ENCODE data around the gene CD19.
A peak's percentile ranks its signal among the peaks of the same experiment; 100 is the strongest.
"Not testable (repeated sequence)": the region's sequence is repeated elsewhere in the genome, so short reads cannot be mapped to it uniquely, and the experiment has no call there.

Gene CD19

DNA sequence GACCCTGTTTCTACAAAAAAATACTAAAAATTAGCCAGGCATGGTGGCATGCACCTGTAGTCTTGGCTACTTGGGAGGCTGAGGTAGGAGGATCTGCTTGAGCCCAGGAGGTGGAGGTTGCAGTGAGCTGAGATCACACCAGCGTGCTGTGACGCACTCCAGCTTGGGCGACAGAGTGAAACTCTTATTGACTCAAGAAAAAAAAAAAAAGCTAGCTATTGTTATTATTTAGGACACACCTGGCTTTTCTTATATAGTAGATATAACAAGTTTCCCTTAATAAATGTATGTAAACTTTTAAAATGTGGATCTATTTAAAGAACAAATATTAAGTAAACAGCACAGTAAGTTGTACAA lies 8.6 kb upstream of the CD19 start:
- H3K4me3 ChIP-seq (ENCODE audit: low read depth, low read length), result no peak overlapping the region
- no peak for DNase-seq (ENCODE audit: low read depth)
- TF ChIP-seq, protein P1, sequence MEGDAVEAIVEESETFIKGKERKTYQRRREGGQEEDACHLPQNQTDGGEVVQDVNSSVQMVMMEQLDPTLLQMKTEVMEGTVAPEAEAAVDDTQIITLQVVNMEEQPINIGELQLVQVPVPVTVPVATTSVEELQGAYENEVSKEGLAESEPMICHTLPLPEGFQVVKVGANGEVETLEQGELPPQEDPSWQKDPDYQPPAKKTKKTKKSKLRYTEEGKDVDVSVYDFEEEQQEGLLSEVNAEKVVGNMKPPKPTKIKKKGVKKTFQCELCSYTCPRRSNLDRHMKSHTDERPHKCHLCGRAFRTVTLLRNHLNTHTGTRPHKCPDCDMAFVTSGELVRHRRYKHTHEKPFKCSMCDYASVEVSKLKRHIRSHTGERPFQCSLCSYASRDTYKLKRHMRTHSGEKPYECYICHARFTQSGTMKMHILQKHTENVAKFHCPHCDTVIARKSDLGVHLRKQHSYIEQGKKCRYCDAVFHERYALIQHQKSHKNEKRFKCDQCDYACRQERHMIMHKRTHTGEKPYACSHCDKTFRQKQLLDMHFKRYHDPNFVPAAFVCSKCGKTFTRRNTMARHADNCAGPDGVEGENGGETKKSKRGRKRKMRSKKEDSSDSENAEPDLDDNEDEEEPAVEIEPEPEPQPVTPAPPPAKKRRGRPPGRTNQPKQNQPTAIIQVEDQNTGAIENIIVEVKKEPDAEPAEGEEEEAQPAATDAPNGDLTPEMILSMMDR (conservative IDR thresholded peaks at IDR 0.05; ENCODE audit: low read depth, low read length), result no peak

DNA sequence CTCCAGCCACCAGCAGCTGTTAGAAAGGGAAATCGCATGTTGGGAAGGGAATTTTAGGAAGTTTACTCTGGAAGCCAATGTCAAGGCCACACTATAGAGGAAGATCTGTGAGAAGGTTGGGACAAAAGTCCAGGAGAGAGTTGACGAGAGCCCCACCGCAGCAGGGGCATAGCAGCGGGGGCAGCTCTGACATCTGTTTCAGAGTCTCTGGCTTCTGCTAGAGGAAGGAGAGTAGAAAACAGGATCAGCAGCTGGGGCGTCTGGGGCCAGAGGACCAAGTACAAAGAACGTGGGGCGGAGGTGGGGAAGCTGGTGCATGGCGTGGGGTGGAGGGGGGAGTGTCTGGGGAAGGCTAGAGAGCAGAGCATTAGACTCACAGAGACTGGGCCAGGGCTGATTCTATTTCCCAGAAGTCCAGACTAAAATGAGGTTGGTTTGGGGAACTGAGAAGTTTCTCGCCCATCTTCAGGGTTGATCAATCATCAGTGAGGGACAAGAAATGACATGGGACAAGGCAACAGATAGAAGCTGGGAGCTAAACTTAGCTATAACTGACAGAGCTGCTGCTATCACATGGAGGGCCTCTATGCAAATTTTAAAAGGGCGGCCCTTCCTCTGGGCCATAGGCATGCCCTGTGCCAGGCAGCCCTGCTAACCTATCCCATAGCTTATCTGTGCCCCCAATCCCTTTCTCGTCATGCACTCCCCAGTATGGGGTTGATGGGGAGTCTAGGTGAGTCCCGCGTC lies 7.9 kb upstream of the CD19 start:
- TF ChIP-seq, protein P1 (conservative IDR thresholded peaks at IDR 0.05; ENCODE audit: low read depth, low read length), result no peak
- DNase-seq (ENCODE audit: low read depth), result no peak
- H3K4me3 ChIP-seq (ENCODE audit: low read depth, low read length), result peak overlapping the region; percentile 89

DNA sequence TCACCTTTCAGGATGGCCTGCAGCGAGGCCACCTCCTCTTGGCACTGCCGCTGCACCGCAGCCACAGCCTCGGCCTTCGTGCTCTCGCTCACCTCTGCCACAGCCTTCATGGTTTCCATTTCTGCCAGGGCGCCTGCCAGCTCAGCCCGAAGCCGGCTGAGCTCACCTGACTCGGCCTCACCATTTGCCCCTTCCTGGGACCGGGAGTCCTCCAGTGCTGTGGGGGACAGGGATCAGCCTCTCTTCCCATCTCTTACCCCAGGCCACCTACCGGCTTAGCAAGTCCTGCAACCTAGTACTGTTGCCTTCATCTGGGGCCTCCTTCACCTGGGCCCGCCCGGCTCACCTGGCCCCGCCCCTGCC lies 7.4 kb upstream of the CD19 start:
- TF ChIP-seq, protein P1 (conservative IDR thresholded peaks at IDR 0.05; ENCODE audit: low read depth, low read length), result no peak
- DNase-seq (ENCODE audit: low read depth), result no peak
- peak overlapping the region; percentile 89 for H3K4me3 ChIP-seq (ENCODE audit: low read depth, low read length)

DNA sequence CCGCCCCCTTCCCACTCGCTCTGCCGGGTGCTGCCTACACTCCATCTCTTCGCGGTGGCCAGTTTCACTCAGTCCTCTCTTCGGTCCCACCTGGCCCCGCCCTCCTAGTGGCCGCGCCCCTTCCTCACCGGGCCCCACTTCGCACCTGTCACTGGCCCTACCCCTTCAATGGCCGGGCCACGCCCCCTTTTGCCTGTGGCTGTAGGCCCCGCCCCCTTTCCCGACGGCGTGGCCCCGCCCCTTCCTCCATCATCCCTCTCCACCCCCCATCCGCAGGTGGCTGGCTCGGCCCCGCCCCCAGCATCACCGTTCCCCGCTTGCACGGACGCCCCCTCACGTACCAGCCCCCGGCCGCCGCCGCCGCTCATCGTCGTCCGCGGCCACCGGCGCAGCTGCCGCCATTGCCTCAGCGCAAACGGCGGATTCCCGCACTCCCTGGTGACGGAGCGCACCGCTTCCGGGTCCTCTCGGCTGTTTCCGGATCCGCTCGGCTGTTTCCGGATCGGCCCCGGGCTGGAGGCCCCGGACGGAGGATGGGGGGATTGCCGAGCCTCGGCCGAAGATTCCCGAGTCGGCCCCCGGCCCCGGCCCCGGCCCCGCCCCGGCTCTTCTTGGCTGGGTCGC lies 6.9 kb upstream of the CD19 start, which contains the start of gene RABEP2:
Gene RABEP2, minus strand, starts transcription at position 477 of the 624 bp plus-strand sequence. Its CDS starts 75 bp downstream, at position 402.
- peak; percentile 89 for DNase-seq (ENCODE audit: low read depth)

DNA sequence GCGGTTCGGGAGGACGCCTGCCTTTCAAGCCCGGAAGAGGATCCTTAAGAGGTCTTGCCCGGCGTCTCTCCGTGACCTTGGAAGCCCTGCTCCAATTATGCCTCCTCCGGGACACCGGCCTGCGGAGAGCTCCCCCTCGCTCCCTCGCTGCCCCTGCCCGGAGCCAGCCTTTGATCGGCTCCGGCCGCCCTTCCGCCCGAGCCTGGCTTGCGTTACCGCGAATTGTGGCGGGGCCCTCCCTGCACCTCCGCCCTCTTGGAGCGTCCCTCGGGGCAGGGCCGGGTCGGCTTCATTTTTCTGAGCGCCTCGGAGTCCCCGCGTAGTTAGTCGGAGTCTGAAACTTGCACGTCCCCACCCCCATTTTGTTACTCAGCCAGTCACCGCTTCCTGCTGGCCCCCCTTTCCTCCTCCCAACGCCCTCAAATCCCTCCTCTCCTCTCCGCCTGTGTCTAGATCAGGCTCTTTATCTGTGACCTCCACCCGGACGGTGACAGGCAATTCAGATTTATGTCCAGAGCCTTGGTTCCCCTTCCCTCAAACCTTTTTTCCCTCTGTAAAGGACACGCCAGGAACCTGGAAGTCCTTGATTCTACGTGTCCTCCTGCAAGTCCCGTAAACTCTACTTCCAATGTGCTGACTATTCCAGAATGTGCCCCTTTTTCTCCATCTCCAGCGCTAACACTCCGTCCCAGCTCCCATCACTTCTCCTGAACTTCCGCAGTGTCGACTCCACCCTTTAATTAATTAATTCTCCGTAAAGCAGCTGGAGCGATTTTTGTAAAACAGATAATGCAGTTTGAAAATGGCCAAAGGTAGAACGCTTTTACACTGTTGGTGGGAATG lies 6.2 kb upstream of the CD19 start:
- peak overlapping the region; percentile 89 for H3K4me3 ChIP-seq (ENCODE audit: low read depth, low read length)
- TF ChIP-seq, protein P1 (conservative IDR thresholded peaks at IDR 0.05; ENCODE audit: low read depth, low read length), result no peak
- DNase-seq (ENCODE audit: low read depth), result peak; percentile 69

More for the DNA sequence above, 6.9 kb upstream of the CD19 start, which contains the start of gene RABEP2:
- TF ChIP-seq, protein P1 (conservative IDR thresholded peaks at IDR 0.05; ENCODE audit: low read depth, low read length), result no peak
- H3K4me3 ChIP-seq (ENCODE audit: low read depth, low read length), result peak within 1 kb of the TSS; percentile 89

DNA sequence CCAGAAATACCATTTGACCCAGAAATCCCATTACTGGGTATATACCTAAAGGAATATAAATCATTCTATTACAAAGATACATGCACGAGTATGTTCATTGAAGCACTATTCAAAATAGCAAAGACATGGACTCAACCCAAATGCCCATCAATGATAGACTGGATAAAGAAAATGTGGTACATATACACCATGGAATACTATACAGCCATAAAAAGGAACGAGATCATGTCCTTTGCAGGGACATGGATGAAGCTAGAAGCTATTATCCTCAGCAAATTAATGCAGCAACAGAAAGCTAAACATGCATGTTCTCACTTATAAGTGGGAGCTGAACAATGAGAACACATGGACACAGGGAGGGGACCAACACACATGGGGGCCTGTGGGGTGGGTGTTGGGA lies 5.5 kb upstream of the CD19 start:
- DNase-seq (ENCODE audit: low read depth); H3K4me3 ChIP-seq (ENCODE audit: low read depth, low read length): not testable (repeated sequence)

DNA sequence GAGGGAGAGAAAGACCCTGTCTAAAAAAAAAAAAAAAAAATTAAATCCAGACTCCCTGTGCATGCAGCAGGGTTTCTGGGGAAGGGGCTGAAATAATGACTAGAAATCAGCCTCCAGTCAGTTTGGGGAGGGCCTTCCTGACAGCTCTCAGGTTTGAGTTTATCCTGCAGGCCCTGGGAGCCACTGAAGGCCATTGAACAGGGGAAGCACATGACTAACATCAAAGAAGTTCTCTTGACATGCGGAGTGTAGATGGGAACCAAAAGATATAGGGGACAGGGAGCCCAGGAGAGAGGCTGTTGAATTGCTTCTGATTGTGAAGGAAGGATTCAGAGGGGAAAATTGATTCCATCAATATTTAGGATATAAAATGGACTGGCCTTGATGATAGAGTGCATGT lies 4.0 kb upstream of the CD19 start:
- DNase-seq (ENCODE audit: low read depth), result no peak
- TF ChIP-seq, protein P1 (conservative IDR thresholded peaks at IDR 0.05; ENCODE audit: low read depth, low read length), result no peak
- H3K4me3 ChIP-seq (ENCODE audit: low read depth, low read length), result no peak overlapping the region

All from choroid plexus epithelial cell (primary cell).